Measurements from ENCODE around the gene CPNE2.

DNA sequence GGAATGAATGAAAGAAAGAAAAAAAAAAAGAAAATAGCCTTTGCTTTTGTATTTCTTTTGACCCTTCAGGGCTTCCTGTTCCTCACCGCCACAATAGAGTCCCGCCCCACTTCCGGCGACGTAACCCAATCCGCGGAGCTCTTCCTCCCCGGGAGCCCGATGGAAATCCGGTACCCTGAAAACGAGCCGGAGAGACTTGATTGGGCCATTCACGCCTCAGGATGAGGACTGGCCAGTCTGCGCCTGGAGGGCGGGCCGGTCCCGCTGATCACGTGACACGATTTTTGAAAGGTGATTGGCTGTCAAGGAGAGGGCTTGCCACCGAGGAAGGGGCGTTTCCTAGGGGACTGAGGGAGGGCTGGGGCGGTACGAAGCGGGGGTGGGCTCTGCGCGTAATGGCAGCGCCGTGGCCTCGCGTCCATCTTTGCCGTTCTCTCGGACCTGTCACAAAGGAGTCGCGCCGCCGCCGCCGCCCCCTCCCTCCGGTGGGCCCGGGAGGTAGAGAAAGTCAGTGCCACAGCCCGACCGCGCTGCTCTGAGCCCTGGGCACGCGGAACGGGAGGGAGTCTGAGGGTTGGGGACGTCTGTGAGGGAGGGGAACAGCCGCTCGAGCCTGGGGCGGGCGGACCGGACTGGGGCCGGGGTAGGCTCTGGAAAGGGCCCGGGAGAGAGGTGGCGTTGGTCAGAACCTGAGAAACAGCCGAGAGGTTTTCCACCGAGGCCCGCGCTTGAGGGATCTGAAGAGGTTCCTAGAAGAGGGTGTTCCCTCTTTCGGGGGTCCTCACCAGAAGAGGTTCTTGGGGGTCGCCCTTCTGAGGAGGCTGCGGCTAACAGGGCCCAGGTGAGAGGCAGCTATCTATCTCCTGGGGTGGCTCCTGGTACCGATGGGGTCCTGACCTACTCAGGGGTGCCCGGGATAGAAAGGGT is 93.8 kb downstream of the CPNE2 start, which contains the start of the genes PSME3IP1 and RSPRY1:
- TF ChIP-seq EZH2 (IDR thresholded peaks at IDR 0.05; ENCODE audit: borderline replicate concordance, low read length) = no peak
- TF ChIP-seq, protein P1, sequence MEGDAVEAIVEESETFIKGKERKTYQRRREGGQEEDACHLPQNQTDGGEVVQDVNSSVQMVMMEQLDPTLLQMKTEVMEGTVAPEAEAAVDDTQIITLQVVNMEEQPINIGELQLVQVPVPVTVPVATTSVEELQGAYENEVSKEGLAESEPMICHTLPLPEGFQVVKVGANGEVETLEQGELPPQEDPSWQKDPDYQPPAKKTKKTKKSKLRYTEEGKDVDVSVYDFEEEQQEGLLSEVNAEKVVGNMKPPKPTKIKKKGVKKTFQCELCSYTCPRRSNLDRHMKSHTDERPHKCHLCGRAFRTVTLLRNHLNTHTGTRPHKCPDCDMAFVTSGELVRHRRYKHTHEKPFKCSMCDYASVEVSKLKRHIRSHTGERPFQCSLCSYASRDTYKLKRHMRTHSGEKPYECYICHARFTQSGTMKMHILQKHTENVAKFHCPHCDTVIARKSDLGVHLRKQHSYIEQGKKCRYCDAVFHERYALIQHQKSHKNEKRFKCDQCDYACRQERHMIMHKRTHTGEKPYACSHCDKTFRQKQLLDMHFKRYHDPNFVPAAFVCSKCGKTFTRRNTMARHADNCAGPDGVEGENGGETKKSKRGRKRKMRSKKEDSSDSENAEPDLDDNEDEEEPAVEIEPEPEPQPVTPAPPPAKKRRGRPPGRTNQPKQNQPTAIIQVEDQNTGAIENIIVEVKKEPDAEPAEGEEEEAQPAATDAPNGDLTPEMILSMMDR (IDR thresholded peaks at IDR 0.05; ENCODE audit: low read length) = no peak

Data from OCI-LY1 (cell line).